WI38 (cell line): ENCODE results near the gene FST.

Experiments
- H3K4me3 ChIP-seq: 2 replicates; pipeline ENCODE4 v1.5.1; 2011; ENCODE audit warnings: low read depth, mild to moderate bottlenecking, control low read depth, low read length
- CTCF ChIP-seq: IDR thresholded peaks from 2 replicates; pipeline ENCODE4 v1.5.1; 2012; ENCODE audit warnings: low read depth, mild to moderate bottlenecking, control low read depth, low read length

The FST gene

DNA sequence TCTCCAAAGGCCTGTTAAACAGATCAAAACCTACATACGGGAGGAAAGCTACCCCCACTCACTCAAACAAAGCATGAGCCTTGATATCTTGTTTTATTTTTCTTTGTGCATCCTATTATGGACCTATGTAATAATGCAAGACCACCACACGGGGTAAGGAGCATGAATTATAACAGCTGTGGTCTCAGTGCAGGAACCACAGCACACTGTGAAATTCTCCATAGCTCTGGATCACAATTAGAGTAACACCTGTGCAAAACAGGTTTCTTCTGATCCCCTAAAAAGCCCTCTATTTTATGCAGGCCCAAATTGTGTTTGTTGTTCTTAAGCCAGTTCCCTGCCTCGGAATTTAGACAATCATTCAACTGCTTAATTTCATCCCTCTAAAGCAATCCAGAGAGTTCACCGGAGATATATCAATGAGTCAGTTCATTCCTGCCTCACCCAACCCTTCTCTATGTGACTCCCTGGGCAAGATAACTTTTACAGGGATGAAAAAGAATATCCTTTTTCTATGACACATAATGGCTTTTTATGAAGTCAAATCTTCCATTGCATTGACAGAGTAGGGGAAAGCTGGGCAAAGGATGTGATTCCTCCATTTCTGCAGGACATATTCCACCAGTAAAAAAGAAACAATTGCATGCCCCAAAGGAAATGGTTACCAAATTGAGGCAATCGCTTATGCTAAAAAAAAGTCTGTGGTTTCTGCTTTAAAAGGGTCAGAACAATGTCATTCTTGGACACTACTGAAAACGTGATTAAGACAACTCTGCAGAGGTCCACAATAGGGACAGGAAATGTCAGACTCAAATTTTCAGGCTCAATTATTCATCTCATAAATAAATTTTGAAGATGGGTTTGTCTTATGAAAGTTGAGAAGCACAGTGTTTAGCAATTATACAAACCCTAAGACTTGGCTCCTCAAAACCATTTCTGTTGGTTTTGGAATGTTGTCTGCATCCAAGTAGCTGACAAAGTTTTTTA lies 41.6 kb upstream of the FST start:
- H3K4me3 ChIP-seq, result no peak overlapping the region
- TF ChIP-seq CTCF, result no peak

DNA sequence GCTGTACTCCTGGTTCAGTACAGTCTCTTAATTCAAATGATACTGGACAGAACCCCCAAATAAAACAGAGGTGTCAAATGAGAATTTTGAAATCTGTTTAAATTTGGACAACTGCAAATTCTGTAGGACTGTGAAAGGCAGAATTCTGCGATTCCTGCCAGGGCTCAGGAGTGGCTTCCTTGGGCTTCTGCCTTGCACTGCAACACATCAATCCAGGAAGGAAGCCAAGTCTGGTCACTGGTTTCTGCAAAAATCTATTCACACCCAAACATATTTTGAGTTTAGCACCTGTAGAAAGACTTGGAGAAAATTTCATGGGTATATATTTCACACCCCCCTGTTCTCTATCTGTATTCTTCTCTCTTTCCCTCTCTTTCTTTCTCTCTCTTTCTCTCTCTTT lies 37.5 kb upstream of the FST start:
- no peak for TF ChIP-seq CTCF
- no peak overlapping the region for H3K4me3 ChIP-seq

DNA sequence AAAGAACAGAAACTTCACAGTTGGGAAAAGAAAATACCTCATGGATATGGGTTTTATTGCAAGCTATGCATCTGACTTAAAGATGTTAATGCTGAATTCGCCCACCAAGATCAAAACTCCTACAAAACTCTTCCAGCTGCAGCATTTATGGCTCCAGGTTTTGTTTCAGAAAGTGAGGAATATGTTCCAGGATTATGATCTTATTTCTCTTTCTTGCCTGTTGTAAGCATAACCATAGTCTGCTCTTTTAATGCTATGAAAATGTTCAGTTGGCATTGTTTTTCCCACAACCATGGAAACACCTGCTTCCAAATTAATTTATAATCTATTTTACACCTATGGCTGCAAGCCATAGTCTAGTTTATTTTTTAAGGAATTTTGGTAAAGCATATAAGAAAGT lies 34.9 kb upstream of the FST start:
- TF ChIP-seq CTCF, result no peak
- H3K4me3 ChIP-seq, result no peak overlapping the region

GRCh38 chr5:53446908-53447307 lies 33.5 kb upstream of the FST start:
- no peak overlapping the region for H3K4me3 ChIP-seq
- TF ChIP-seq CTCF, result no peak

GRCh38 chr5:53448851-53449250 lies 31.6 kb upstream of the FST start:
- H3K4me3 ChIP-seq, result no peak overlapping the region
- no peak for TF ChIP-seq CTCF

DNA sequence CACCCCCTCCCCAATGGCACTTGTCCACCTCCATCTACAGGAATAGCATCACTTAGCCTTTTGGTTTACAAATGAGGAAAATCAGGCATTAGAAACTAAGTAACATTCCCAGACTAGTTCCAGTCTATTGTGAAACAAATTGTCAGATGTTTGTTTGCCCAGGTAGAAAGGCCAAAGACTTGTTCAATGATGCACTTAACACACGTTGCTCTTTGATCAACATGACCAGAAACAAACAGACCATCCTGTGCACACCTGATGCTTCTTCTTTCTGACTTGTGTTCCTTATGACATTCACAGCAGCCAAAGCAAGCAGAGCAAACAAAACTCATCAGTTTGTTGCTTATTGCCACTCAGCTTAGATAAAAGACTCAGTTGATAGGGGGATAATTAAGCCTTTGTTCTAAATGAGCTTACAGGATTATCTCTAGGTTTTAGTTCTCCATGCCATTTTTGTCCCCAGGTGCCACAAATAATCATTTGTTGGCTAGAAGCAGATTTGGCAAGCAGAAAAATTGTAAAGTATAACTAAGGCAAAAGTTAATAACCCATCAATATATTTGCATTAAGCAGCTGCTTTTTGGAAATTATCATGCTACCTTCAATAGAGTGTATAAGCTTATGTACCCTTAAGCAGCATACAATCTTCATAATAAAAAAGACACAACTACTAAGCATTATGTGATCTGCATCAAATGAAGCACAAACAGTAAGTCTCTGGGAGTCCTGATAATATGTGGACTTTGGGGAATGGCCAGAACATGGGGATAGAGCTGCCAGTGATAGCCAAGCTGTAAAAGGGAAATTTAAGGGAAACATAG lies 26.3 kb upstream of the FST start:
- no peak for TF ChIP-seq CTCF
- H3K4me3 ChIP-seq, result no peak overlapping the region

- no peak overlapping the region for H3K4me3 ChIP-seq
- TF ChIP-seq CTCF, result no peak
Observed at GRCh38 chr5:53454719-53455000, 25.8 kb upstream of the FST start.
